Stimulated activated CD4-positive, alpha-beta T cell treated with anti-CD3 and anti-CD28 coated beads, Interleukin-15, amount 100 ng/mL, for 1 hour (primary cell): ENCODE measurements around the gene SLITRK2.

Experiments
- DNase-seq, 2 donors: peaks; one replicate each; pipeline ENCODE4 v3.0.0-alpha.2; 2020; ENCODE audit warnings: low read depth in 1 of 2, low spot score in 1 of 2

The SLITRK2 gene, protein sequence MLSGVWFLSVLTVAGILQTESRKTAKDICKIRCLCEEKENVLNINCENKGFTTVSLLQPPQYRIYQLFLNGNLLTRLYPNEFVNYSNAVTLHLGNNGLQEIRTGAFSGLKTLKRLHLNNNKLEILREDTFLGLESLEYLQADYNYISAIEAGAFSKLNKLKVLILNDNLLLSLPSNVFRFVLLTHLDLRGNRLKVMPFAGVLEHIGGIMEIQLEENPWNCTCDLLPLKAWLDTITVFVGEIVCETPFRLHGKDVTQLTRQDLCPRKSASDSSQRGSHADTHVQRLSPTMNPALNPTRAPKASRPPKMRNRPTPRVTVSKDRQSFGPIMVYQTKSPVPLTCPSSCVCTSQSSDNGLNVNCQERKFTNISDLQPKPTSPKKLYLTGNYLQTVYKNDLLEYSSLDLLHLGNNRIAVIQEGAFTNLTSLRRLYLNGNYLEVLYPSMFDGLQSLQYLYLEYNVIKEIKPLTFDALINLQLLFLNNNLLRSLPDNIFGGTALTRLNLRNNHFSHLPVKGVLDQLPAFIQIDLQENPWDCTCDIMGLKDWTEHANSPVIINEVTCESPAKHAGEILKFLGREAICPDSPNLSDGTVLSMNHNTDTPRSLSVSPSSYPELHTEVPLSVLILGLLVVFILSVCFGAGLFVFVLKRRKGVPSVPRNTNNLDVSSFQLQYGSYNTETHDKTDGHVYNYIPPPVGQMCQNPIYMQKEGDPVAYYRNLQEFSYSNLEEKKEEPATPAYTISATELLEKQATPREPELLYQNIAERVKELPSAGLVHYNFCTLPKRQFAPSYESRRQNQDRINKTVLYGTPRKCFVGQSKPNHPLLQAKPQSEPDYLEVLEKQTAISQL

DNA sequence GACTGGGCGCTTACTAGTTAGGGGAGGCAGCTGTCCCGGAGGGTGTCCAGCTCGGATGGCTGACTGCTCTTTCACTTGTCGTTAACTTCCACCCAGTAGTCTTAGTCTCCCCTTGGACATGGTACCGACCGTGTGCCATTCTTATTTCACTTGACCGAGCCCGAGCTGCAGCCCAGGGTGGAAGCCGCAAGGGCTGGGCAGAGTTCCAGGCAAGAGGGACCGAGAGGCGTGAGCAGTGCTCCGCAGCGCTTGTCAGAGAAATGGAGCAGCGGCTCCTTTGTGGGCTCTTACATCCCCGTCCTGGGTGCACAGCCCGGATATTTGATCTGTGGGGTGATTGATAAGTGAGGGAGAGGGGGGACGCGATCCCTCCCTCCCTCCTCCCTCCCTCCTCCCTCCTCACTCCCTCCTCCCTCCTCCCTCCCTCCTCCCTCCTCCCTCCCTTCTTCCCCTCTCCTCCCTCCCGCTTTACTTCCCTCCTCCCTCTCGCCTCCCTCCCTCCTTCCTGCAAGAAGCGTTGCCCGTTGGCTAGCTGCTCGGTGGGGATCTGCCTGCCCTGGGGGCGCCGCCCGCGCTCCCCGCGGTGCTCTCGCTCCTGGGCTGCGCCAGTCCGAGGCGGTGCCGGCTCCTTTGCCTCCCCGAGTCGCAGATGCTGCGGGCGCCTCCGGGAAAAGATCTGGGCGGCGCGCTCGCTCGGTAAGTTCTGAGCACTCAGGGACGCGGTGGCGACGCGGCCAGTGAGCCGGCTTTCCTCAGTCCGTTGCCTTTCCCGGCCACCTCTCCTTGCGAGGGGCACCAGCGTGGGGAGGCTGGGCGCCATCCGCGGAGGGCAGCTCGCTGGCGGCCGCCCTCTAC is at the start of gene SLITRK2:
TSS of gene SLITRK2 (plus strand) at position 499 of the 855 bp plus-strand sequence. CDS start 4,597 bp downstream, outside the sequence.
- DNase-seq = no peak

GRCh38 chrX:145773006-145773405 is 44.6 kb upstream of the SLITRK2 start:
- no peak for DNase-seq

- no peak for DNase-seq
Measured at GRCh38 chrX:145792281-145792680, 25.3 kb upstream of the SLITRK2 start.

DNA sequence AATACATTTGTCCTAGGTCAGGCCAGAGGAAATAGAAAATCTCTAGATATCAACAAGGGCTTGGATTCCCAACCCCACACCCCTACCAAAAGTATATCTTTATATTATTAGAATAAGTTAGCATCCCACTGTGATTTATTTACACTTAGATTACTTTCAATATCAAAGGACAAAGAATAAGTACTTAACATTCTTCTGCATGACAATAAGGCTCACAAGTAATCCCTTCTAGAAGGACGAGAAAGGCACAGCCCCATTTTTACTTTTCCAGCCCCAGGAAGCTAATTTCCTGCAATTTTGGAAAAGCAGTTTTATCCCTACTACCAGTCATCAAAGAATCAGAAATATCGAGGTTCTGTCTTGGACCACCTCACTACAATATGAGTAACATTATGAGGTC is 14.1 kb upstream of the SLITRK2 start:
- no peak for DNase-seq

DNA sequence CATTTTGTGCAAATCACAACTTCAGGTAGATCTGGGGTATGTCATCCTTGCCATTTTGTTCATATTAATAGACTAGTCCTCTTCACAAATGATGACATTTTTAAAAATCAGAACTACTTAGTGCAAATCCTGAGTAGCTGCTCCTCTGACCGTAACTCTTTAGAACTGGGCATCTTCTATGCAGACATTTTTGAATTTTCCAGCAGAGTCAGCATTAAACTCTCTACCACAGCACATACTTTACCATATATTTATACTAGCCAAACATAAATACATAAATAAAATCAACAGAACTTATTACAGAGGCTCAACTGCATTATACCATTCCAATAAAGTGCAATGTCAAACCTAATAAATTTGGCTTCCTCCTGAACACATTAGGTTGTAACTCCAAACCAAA is 4.5 kb upstream of the SLITRK2 start:
- no peak for DNase-seq

DNA sequence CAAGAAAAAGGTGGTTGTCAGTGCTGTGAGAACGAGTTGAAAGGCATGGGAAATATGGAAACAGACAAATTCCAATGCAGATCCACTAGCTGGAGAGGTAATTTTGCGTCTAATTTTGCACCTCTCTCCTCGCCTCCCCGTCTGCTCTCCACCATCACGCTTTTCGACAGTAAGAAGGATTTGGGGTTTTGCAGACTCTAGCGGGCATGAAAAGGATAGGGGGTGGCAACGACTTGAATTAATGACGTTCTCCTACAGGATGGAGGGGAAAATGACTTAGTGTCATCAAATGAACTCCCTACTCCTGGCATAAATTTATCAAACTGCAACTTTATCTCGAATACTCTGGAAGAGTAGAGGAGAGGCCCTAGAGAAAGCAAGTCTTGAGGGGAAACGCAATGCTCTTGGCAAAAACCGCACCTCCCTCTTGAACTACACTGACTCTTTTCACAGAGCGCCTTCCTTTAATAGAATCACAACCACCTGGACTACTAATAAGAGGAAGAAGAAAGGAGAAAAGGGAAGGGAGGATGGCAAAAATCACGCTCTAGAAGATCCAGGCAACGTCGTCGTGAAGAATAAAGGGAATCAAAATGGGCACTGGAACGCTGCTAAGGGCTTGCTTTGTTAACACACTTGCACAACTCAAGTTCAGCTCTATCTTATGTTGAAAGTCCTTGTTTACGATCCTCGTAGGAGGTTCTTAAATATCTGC is 871 bp upstream of the SLITRK2 start:
- no peak for DNase-seq

GRCh38 chrX:145818186-145819113 is 821 bp downstream of the SLITRK2 start:
- no peak for DNase-seq

GRCh38 chrX:145820825-145821224 is 3.2 kb downstream of the SLITRK2 start:
- no peak for DNase-seq

- DNase-seq = no peak
Measured at GRCh38 chrX:145821291-145821897, 3.8 kb downstream of the SLITRK2 start.

GRCh38 chrX:145821898-145822571 is 4.4 kb downstream of the SLITRK2 start:
- DNase-seq = no peak

DNA sequence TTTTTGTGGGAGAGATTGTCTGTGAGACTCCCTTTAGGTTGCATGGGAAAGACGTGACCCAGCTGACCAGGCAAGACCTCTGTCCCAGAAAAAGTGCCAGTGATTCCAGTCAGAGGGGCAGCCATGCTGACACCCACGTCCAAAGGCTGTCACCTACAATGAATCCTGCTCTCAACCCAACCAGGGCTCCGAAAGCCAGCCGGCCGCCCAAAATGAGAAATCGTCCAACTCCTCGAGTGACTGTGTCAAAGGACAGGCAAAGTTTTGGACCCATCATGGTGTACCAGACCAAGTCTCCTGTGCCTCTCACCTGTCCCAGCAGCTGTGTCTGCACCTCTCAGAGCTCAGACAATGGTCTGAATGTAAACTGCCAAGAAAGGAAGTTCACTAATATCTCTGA is 5.5 kb downstream of the SLITRK2 start:
- DNase-seq = no peak

- no peak for DNase-seq
Measured at GRCh38 chrX:145825896-145826295, 8.3 kb downstream of the SLITRK2 start.

DNA sequence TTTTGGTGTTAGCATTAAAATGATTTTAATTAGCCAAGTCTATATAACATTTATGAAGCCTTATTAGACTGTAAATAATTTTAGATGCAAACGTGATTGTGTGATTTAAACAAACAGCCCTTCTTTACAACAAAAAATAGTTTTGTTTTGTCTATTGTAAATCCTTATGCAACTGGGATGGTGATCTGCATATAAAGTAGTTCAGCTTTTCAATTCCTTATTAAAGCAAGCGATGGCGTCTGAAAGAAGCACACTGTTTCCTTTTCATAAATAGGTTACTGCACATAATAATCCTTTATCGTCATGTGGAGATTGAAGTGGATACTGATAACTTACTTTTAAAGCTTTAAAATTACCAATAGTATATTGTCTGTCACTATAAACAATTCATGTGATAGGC is 8.8 kb downstream of the SLITRK2 start:
- DNase-seq = no peak

- no peak for DNase-seq
Measured at GRCh38 chrX:145832796-145833195, 15.2 kb downstream of the SLITRK2 start.

GRCh38 chrX:145840531-145840930 is 22.9 kb downstream of the SLITRK2 start:
- no peak for DNase-seq

DNA sequence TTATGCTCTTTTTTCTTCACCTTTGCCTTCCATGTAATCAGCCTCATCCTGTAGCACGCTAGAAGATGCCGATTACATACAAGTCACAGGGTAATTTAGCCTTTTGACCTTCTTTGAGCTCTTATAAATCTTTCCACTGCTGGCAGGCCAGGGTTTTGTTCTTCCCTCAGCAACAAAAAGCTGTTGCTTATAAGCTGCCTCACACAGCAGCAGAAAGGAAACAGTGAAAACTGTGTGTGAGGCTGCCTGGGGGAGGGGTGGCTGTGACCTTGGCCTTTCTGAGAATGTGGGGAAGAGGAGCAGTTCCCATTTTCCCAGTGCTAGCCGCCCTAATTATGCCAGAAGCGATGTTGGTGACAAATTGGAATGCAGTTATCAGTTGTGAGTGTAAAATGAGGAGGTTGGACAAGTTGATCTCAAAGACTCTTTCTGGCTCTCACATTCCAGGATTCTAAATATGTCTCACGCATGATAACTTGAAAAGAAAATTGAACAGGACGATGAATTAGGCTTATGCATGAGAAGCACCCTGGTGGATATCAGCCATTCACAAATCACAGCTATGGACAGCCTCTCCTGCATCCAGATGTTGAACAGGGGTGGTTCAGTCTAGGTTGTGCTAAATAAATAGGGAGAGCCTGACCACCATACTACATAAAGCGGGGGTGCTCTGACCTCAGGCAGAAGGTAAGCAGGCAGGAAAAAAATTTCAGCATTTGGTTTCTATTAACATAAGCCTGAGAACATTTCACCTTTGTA is 25.7 kb downstream of the SLITRK2 start:
- DNase-seq = no peak

DNA sequence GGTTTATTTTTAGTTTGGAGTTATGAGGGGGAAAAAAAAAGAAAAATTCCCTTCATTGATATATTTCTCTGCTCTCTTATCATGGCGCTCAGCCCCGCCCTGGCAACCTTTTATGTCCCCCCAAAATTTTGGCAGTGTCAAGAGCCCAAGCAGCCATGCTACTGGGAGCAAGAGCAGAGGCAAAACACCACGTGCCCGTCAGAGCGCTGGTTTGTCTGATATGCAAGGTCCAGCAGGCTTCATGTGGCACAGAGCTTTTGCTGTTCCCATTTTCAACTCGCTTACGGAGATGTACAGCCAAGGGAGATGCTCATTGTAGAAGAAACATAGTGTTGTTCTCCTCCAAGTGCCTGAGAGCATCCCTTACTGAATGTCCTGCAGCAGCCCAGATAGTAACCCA is 27.3 kb downstream of the SLITRK2 start:
- no peak for DNase-seq

- DNase-seq = no peak
Measured at GRCh38 chrX:145848448-145848847, 30.8 kb downstream of the SLITRK2 start.
